H54 (cell line): ENCODE data around the gene ENGASE.
"Not testable (repeated sequence)": the region's sequence is repeated elsewhere in the genome, so short reads cannot be mapped to it uniquely, and the experiment has no call there.

Source experiments
- DNase-seq: peaks from one replicate; pipeline ENCODE4 v3.0.0; 2011; ENCODE audit warnings: low spot score, mixed read lengths; ENCODE audit not compliant: insufficient read length
- FAIRE-seq: peaks from 3 replicates; lab custom pipeline; 2011; peaks lifted over from hg19 to GRCh38; lab: Jason Lieb, UNC
- POLR2A ChIP-seq: IDR thresholded peaks from 2 replicates; pipeline ENCODE4 v1.6.1; 2011; ENCODE audit warnings: low read depth, mild to moderate bottlenecking, low read length

Gene ENGASE

GRCh38 chr17:79053251-79053925 is 21.2 kb upstream of the ENGASE start:
- DNase-seq (peak; percentile 73), FAIRE-seq (peak; percentile 11)
- no peak for TF ChIP-seq POLR2A

- TF ChIP-seq POLR2A: no peak
- DNase-seq (no peak), FAIRE-seq (no peak)
Observed at GRCh38 chr17:79054200-79054960, 20.2 kb upstream of the ENGASE start.

DNA sequence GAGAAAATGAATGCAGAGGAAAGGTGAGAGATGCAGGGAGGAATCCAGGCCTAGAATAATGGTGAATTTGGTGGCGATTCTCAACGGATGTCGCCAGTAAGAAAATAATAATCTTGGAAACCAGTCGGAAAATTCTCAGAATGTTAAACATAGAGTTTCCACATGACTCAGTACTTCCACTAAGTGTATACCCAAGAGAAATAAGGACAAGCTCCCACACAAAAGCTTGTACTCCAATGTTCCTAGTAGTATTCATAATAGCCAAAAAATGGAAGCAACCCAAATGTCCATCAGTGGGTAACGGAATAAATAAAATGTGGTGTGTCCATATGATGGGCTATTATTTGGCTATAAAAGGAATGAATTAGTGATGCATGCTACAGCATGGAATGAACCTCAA is 19.4 kb upstream of the ENGASE start:
- DNase-seq (no peak), FAIRE-seq (no peak)
- no peak for TF ChIP-seq POLR2A

GRCh38 chr17:79057737-79058385 is 16.8 kb upstream of the ENGASE start:
- no peak for TF ChIP-seq POLR2A

DNA sequence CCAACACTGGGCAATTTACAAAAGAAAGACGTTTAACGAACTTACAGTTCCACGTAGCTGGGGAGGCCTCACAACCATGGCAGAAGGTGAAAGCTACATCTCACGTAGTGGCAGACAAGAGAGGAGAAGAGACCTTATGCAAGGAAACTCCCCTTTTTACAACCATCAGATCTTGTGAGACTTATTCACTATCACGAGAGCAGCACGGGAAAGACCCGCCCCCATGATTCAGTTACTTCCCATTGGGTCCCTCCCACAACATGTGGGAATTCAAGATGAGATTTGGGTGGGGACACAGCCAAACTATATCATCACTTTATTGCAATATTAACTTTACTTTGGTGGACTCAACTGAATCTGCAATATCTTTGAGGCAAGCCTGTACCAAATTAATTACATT is 11.9 kb upstream of the ENGASE start:
- FAIRE-seq (no peak), DNase-seq (no peak)
- no peak for TF ChIP-seq POLR2A

More at GRCh38 chr17:79057737-79058385, 16.8 kb upstream of the ENGASE start:
- no peak for FAIRE-seq
- no peak for DNase-seq

GRCh38 chr17:79064026-79064425 is 10.6 kb upstream of the ENGASE start:
- no peak for TF ChIP-seq POLR2A
- DNase-seq (no peak), FAIRE-seq (no peak)

DNA sequence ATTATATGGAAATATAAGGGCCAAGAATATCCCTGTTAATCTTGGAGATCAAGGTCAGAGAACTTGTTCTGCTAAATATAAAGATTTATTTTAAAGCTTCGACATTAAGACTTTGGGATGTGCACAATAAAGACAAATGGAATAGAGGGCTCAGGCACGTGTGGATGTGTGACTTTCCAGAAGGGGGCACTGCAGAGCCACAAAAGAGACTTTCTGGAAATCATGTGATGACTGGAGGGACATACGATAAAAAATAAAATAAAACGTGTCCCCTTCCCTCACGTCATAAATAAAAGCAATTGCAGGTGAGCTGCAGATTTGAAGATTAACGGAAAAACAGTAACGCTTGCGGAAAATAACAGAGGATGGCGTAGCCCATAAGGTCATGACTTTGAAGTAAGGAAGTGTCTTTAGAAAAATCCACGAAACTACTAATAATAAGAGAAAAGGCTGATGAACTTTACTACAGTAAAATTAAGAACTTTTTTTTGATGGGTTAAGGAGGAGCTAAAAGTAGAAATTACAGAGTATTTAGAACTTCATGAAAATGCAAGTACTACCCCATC is 9.4 kb upstream of the ENGASE start:
- FAIRE-seq (no peak), DNase-seq (no peak)
- no peak for TF ChIP-seq POLR2A

GRCh38 chr17:79066963-79067362 is 7.7 kb upstream of the ENGASE start:
- no peak for TF ChIP-seq POLR2A
- FAIRE-seq (no peak), DNase-seq (no peak)

GRCh38 chr17:79070266-79070880 is 4.3 kb upstream of the ENGASE start:
- no peak for FAIRE-seq
- TF ChIP-seq POLR2A: no peak
- DNase-seq: no peak

- TF ChIP-seq POLR2A: no peak
- DNase-seq (no peak), FAIRE-seq (no peak)
Observed at GRCh38 chr17:79071161-79071740, 3.4 kb upstream of the ENGASE start.

- FAIRE-seq: no peak
- no peak for TF ChIP-seq POLR2A
Observed at GRCh38 chr17:79072544-79072943, 2.1 kb upstream of the ENGASE start.

GRCh38 chr17:79073016-79073705 is 1.5 kb upstream of the ENGASE start:
- DNase-seq (no peak), FAIRE-seq (no peak)
- no peak for TF ChIP-seq POLR2A

More at GRCh38 chr17:79072544-79072943, 2.1 kb upstream of the ENGASE start:
- DNase-seq: no peak

- no peak for TF ChIP-seq POLR2A
- FAIRE-seq (no peak), DNase-seq (no peak)
Observed at GRCh38 chr17:79073706-79074088, 927 bp upstream of the ENGASE start.

GRCh38 chr17:79074121-79074648 is 439 bp upstream of the ENGASE start:
- FAIRE-seq, DNase-seq: not testable (repeated sequence)
